HEK293T (cell line): Measurements from ENCODE around the gene ERBB2.

ENCODE experiments used
- ARNT ChIP-seq: fragments of 450-650 bp; IDR thresholded peaks from 2 replicates; pipeline ENCODE4 v1.6.1; 2017; ENCODE audit warnings: mild to moderate bottlenecking
- BHLHE40 ChIP-seq: fragments of 450-650 bp; IDR thresholded peaks from 2 replicates; pipeline ENCODE4 v1.6.1; 2016; ENCODE audit warnings: mild to moderate bottlenecking, moderate library complexity, borderline replicate concordance
- ELF4 ChIP-seq: fragments of 450-650 bp; IDR thresholded peaks from 2 replicates; pipeline ENCODE4 v1.6.1; 2017; ENCODE audit warnings: antibody characterized with exemption
- FOXA1 ChIP-seq: fragments of 450-650 bp; IDR thresholded peaks from 2 replicates; pipeline ENCODE4 v1.6.1; 2016; ENCODE audit warnings: mild to moderate bottlenecking
- FOXK2 ChIP-seq: fragments of 450-650 bp; IDR thresholded peaks from 2 replicates; pipeline ENCODE4 v1.6.1; 2016; ENCODE audit warnings: mild to moderate bottlenecking
- HDGF ChIP-seq: fragments of 450-650 bp; IDR thresholded peaks from 2 replicates; pipeline ENCODE4 v1.6.1; 2017; ENCODE audit warnings: antibody characterized with exemption, borderline replicate concordance
- SP1 ChIP-seq: fragments of 450-650 bp; IDR thresholded peaks from 2 replicates; pipeline ENCODE4 v1.6.1; 2017
- SUZ12 ChIP-seq: fragments of 450-650 bp; IDR thresholded peaks from 2 replicates; pipeline ENCODE4 v1.6.1; 2016; ENCODE audit warnings: mild to moderate bottlenecking
- ZNF384 ChIP-seq: fragments of 450-650 bp; IDR thresholded peaks from 2 replicates; pipeline ENCODE4 v1.6.1; 2016

DNA sequence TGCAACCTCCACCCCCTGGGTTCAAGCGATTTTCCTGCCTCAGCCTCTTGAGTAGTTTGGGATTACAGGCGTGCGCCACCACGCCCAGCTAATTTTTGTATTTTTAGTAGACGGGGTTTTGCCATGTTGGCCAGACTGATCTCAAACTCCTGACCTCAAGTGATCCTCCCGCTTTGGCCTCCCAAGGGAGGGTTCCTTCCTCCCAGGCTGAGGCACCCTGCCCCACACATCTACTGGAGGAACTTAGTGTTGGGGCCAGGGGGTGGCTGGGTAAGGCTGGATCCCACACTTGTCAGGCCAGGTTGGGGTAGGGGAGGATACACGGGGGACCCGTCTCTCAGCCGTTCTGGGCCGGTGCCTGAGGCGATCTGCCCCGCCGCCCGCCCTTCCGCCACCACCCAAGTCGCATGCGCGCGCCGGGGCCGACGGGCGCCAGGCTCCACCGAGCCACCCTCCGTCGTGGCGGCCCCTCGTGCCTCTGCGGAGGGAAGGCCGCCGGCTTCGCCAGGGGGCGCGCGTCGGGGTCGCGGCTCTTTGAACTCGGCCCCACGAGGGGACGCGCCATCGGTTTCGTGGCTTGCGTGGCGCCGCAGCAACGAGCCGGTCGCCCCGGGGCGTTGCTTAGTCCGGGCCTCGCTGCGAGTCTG lies 53.8 kb downstream of the ERBB2 start:
- TF ChIP-seq SUZ12 (no peak), HDGF (no peak), ELF4 (no peak), FOXA1 (no peak), FOXK2 (no peak), ZNF384 (no peak), SP1 (no peak), ARNT (no peak), BHLHE40 (no peak)
